NCI-H2029 treated with DMSO at 0.1 percent for 48 hours (cell line): ENCODE measurements around the gene CARD10.
A peak's percentile ranks its signal among the peaks of the same experiment; 100 is the strongest.

ENCODE experiments used
- DNase-seq: peaks from one replicate; lab custom pipeline; 2025; lab: John Stamatoyannopoulos, UW

The CARD10 gene

GRCh38 chr22:37519268-37520195 is at the start of gene CARD10:
TSS of gene CARD10 (minus strand) at chr22:37519415. CDS start at chr22:37519200, 215 bp downstream.
- DNase-seq = no peak

GRCh38 chr22:37568448-37569008 is 49.3 kb upstream of the CARD10 start:
- no peak for DNase-seq

- DNase-seq = no peak
Measured at GRCh38 chr22:37568012-37568411, 48.8 kb upstream of the CARD10 start.

GRCh38 chr22:37566903-37567798 is 47.9 kb upstream of the CARD10 start:
- DNase-seq = peak; percentile 58

- no peak for DNase-seq
Measured at GRCh38 chr22:37566329-37566837, 47.2 kb upstream of the CARD10 start.

GRCh38 chr22:37565830-37566229 is 46.6 kb upstream of the CARD10 start:
- no peak for DNase-seq

GRCh38 chr22:37564111-37564711 is 45.0 kb upstream of the CARD10 start:
- no peak for DNase-seq

- no peak for DNase-seq
Measured at GRCh38 chr22:37563153-37564081, 44.2 kb upstream of the CARD10 start.

- no peak for DNase-seq
Measured at GRCh38 chr22:37562049-37562875, 43.0 kb upstream of the CARD10 start.

- DNase-seq = no peak
Measured at GRCh38 chr22:37561212-37562048, 42.2 kb upstream of the CARD10 start.

- no peak for DNase-seq
Measured at GRCh38 chr22:37560608-37561211, 41.5 kb upstream of the CARD10 start.

GRCh38 chr22:37559901-37560607 is 40.8 kb upstream of the CARD10 start, which contains the start of gene CDC42EP1:
TSS of gene CDC42EP1 (plus strand) at chr22:37560480. CDS start at chr22:37566350, 5,870 bp downstream.
- no peak for DNase-seq

- no peak for DNase-seq
Measured at GRCh38 chr22:37559521-37559900, 40.3 kb upstream of the CARD10 start.

GRCh38 chr22:37558815-37559214 is 39.6 kb upstream of the CARD10 start:
- DNase-seq = no peak

GRCh38 chr22:37557321-37558001 is 38.2 kb upstream of the CARD10 start:
- no peak for DNase-seq

- no peak for DNase-seq
Measured at GRCh38 chr22:37556710-37557109, 37.5 kb upstream of the CARD10 start.

GRCh38 chr22:37555029-37555428 is 35.8 kb upstream of the CARD10 start:
- DNase-seq = no peak
